GM23248 (cell line): ENCODE results near the gene CDKN2A.

Source experiments
- EZH2 ChIP-seq: fragments of 200-600 bp; sonication (generic); IDR thresholded peaks from 2 replicates; pipeline ENCODE4 v1.6.1; 2018; ENCODE audit warnings: antibody characterized with exemption, mild to moderate bottlenecking; ENCODE audit not compliant: insufficient read depth, poor library complexity, severe bottlenecking
- EZH2phosphoT487 ChIP-seq: fragments of 200-600 bp; sonication (generic); IDR thresholded peaks from 2 replicates; pipeline ENCODE4 v1.6.1; 2018; ENCODE audit warnings: antibody characterized with exemption, moderate library complexity, mild to moderate bottlenecking, low read depth; ENCODE audit not compliant: insufficient read depth

DNA sequence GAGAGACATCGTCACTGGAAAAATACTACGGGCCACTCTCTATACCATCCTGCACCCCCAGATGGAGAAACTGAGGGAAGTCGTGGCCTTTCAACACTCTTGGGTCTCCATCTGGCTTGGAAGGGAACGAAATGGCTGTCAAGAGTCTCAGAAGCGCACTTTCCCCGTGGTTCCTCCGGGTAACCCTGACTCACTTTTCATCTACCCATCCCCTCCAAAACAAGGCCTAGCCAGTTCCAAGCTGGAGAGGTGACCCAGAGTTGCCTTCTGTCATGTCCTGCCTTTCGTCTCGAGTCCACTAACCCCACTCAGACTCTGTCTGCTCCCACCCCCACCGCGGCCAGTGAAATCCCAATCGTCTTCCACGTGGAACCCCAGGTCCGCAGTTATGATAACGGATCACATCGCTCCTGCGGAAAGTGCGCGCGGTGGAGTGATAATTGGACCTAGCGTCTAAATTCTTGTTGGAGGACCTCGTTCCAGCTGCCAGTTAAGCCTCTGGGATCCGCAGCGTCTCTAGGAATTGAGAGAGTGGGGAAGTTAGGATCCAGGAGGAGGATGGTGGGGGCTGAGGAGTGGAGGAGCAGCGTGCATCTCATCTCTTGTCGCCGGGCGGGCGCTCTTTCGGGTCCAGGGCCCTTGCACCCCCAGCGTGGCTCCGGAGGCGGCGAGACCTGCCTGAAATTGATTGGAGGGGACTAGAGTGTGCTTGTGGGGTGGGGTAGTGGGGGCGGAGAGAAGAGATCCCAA, 4.6 kb downstream of the CDKN2A start:
- TF ChIP-seq EZH2 (no peak), EZH2phosphoT487 (no peak)
